ENCODE data around the gene LLGL2. TPM values are rescaled to one million over a fixed set of nuclear protein-coding genes. Genes with fewer than 3 reads are reported as not detected.

LLGL2 gene
- total and polyA plus RNA-seq, 7 donors = 1.4 to 3.3 (median 1.5) TPM

- no peak for DNase-seq
- ATAC-seq = no peak
- Histone ChIP-seq H3K9me3 (no peaks in the 10 kb centered on the region), H3K4me3 (no peak overlapping the region), H3K27ac (no peak overlapping the region), H3K4me1 (no peaks in the 10 kb centered on the region), H3K36me3 (ENCODE audit: insufficient read depth in 1 of 2, low read depth in 1 of 2) (peaks cover 0 to 28% of the 10 kb centered on the region in 2 donors), H3K27me3 (ENCODE audit: insufficient read depth in 3 of 3, low read length in 2 of 3) (no peaks in the 10 kb centered on the region)
- intact Hi-C loops (cut with DNase I) = no loop called here
- TF ChIP-seq, protein P1, sequence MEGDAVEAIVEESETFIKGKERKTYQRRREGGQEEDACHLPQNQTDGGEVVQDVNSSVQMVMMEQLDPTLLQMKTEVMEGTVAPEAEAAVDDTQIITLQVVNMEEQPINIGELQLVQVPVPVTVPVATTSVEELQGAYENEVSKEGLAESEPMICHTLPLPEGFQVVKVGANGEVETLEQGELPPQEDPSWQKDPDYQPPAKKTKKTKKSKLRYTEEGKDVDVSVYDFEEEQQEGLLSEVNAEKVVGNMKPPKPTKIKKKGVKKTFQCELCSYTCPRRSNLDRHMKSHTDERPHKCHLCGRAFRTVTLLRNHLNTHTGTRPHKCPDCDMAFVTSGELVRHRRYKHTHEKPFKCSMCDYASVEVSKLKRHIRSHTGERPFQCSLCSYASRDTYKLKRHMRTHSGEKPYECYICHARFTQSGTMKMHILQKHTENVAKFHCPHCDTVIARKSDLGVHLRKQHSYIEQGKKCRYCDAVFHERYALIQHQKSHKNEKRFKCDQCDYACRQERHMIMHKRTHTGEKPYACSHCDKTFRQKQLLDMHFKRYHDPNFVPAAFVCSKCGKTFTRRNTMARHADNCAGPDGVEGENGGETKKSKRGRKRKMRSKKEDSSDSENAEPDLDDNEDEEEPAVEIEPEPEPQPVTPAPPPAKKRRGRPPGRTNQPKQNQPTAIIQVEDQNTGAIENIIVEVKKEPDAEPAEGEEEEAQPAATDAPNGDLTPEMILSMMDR (IDR thresholded peaks at IDR 0.05) = no peak
- WGBS, 3 donors = 87 to 90% (median 88%) methylated on average over 20 of the region's 20 CpGs
Measured at GRCh38 chr17:75611851-75612429, 86.4 kb downstream of the LLGL2 start.

GRCh38 chr17:75612906-75613626, 87.6 kb downstream of the LLGL2 start:
- no peak overlapping the region for H3K27ac ChIP-seq
- DNase-seq = no peak
- no peaks in the 10 kb centered on the region for H3K9me3 ChIP-seq
- H3K36me3 ChIP-seq (ENCODE audit: insufficient read depth in 1 of 2, low read depth in 1 of 2) = peaks cover 0 to 33% of the 10 kb centered on the region in 2 donors
- 86 to 94% (median 88%) methylated on average over 22 to 27 of the region's 27 CpGs for WGBS, 3 donors
- no peak for ATAC-seq
- H3K4me3 ChIP-seq = no peak overlapping the region
- no peaks in the 10 kb centered on the region for H3K4me1 ChIP-seq
- intact Hi-C loops (cut with DNase I) = no loop called here
- TF ChIP-seq, protein P1 (IDR thresholded peaks at IDR 0.05) = no peak
- no peaks in the 10 kb centered on the region for H3K27me3 ChIP-seq (ENCODE audit: insufficient read depth in 3 of 3, low read length in 2 of 3)

DNA sequence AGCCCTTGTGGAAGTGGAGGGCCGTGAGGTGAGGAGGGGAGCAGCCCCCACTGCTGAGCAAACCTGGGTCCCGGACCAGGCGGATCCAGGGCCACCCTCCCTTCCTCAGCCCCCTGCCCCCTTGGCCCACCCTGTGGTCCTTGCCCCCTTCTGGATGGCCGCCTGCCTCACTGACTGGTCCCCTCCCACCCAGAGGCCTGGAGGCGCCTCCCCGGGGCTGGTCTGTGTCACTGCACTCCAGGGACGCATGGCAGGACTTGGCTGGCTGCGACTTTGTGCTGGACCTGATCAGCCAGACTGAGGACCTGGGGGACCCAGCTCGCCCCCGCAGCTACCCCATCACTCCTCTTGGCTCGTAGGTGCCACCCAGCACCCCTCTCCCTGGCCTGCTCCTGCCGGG, 88.5 kb downstream of the LLGL2 start:
- Histone ChIP-seq H3K27me3 (ENCODE audit: insufficient read depth in 3 of 3, low read length in 2 of 3) (no peaks in the 10 kb centered on the region), H3K36me3 (ENCODE audit: insufficient read depth in 1 of 2, low read depth in 1 of 2) (peaks cover 0 to 38% of the 10 kb centered on the region in 2 donors), H3K4me1 (no peaks in the 10 kb centered on the region), H3K4me3 (no peak overlapping the region), H3K27ac (no peak overlapping the region), H3K9me3 (no peaks in the 10 kb centered on the region)
- intact Hi-C loops (cut with DNase I) = no loop called here
- TF ChIP-seq, protein P1 (IDR thresholded peaks at IDR 0.05) = no peak
- ATAC-seq (no peak), DNase-seq (no peak)
- WGBS, 3 donors = 84 to 92% (median 90%) methylated on average over 12 of the region's 12 CpGs

DNA sequence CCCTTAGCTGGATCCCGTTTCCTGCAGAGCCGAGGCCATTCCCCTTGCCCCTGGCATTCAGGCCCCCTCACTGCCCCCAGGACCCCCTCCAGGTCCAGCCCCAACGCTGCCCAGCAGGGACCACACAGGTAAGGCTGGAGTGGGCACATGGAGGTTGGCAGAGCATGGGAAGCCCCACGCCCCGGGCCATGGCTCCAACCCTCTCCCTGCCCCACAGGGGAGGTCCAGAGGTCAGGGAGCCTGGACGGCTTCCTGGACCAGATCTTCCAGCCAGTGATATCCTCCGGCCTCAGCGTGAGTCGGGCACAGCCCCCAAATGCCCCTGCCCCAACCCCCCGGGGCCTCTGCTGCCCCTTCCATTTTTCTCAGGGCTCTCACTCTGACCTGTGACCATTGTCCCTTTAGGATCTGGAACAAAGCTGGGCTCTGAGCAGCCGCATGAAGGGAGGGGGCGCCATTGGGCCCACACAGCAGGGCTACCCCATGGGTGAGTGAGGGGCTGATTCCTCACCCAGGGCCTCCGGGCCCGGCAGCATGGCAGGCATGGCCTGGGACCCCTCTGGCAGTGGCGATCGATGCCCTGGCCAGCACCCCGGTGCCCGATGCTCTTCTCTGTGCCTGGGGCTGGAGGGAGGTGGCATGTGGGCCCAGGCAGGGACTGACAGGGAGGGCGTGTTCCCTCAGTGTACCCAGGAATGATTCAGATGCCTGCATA, 89.2 kb downstream of the LLGL2 start:
- Histone ChIP-seq H3K4me1 (no peaks in the 10 kb centered on the region), H3K9me3 (no peaks in the 10 kb centered on the region), H3K27ac (no peak overlapping the region), H3K36me3 (ENCODE audit: insufficient read depth in 1 of 2, low read depth in 1 of 2) (peaks cover 0 to 38% of the 10 kb centered on the region in 2 donors), H3K4me3 (no peak overlapping the region), H3K27me3 (ENCODE audit: insufficient read depth in 3 of 3, low read length in 2 of 3) (no peaks in the 10 kb centered on the region)
- intact Hi-C loops (cut with DNase I) = no loop called here
- DNase-seq (no peak), ATAC-seq (no peak)
- 84 to 88% (median 87%) methylated on average over 16 to 19 of the region's 19 CpGs for WGBS, 3 donors
- TF ChIP-seq, protein P1 (IDR thresholded peaks at IDR 0.05) = no peak

All from psoas muscle (tissue), 8 donors.